NCI-H345 treated with DMSO at 0.1 percent for 48 hours (cell line): ENCODE data around the gene PIH1D1.
"Not testable (repeated sequence)": the region's sequence is repeated elsewhere in the genome, so short reads cannot be mapped to it uniquely, and the experiment has no call there.

Source experiments
- DNase-seq: peaks from one replicate; lab custom pipeline; 2025; ENCODE audit not compliant: unreplicated experiment; lab: John Stamatoyannopoulos, UW

Gene PIH1D1

GRCh38 chr19:49456326-49456725, 4.7 kb upstream of the PIH1D1 start:
- DNase-seq: no peak

DNA sequence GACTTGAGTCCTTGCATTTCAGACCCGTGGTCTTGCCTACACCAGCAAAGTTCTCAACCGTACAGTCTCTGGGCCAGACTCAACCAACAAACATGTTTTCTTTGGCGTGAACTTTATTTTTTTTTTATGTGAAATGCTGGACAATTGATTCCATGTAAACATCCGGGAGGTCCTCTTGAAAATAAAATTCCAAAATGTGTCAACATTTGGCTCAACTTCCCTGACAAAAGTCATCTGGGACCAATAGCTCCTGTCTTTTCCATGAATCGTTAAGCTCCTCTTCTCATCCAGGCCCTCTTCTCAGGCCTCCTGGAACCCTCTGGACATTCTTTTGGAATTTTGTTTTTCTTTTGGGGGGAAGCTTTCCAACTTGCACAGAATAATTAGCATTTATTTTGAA, 4.2 kb upstream of the PIH1D1 start:
- no peak for DNase-seq

GRCh38 chr19:49453757-49454240, 2.2 kb upstream of the PIH1D1 start:
- DNase-seq: no peak

- DNase-seq: peak; percentile 84
Measured at GRCh38 chr19:49453013-49453756, 1.6 kb upstream of the PIH1D1 start, which contains the start of gene ALDH16A1. Gene ALDH16A1, plus strand, starts transcription at chr19:49453225. Its CDS starts 107 bp downstream, at chr19:49453332.

DNA sequence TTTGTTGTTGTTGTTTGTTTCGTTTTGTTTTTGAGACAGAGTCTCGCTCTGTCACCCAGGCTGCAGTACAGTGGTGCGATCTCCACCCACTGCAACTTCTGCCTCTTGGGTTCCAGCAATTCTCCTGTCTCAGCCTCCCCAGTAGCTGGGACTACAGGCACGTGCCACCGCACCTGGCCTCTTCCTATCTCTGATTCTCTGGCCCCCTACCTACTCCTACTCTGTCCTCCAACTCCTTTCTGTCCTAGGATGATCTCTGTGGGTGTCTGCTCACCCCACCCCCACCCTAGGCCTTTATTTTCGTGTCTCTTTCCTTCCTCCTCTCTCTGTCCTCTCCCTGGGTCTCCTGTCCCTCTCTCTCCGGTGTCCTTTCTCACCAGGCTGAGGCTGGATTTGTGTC, 1.2 kb downstream of the PIH1D1 start:
- DNase-seq: no peak

- DNase-seq: no peak
Measured at GRCh38 chr19:49448432-49448786, 3.2 kb downstream of the PIH1D1 start.

- DNase-seq: no peak
Measured at GRCh38 chr19:49447485-49448431, 3.9 kb downstream of the PIH1D1 start.

- DNase-seq: no peak
Measured at GRCh38 chr19:49445997-49446396, 5.6 kb downstream of the PIH1D1 start.

DNA sequence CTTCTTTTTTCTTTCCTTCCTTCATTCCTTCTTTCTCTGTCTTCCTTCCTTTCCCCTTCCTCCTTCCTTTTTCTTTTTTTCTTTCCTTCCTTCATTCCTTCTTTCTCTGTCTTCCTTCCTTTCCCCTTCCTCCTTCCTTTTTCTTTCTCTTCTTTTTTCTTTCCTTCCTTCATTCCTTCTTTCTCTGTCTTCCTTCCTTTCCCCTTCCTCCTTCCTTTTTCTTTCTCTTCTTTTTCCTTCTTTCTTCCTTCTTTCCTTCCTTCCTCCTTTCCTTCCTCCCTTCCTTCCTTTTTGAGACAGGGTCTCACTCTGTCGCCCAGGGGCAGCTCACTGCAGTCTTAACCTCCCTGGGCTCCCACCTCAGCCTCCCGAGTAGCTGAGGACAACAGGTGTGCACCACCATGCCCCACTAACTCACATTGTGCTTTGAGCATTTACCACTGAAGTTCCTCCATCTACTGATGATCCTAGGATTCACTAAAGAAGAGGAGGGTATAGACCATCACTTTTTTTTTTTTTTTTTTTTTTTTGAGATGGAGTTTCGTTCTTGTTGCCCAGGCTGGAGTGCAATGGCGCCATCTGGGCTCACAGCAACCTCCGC, 7.4 kb downstream of the PIH1D1 start:
- not testable (repeated sequence) for DNase-seq

GRCh38 chr19:49443366-49444099, 8.1 kb downstream of the PIH1D1 start:
- DNase-seq: peak; percentile 81

- DNase-seq: peak; percentile 73
Measured at GRCh38 chr19:49442771-49443365, 8.7 kb downstream of the PIH1D1 start.

DNA sequence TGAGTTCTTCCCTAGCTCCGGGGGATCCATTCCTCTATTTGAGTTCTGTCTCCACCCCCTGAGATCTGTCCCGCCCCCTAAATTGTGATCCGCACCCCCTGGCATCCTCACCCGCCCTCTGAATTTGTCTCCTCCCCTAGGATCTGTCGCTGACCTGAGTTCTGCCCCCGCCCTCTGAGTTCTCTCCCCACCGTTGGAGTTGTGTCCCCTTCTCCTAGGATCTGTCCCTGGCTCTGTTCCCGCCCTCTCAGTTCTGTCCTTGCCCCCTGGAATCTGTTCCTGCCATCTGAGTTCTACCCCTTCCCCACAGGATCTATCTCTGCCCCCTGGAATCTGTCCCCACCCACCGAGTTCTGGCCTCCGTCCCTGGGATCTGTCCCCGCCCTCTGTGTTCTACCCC, 9.3 kb downstream of the PIH1D1 start:
- DNase-seq: peak; percentile 45

- DNase-seq: no peak
Measured at GRCh38 chr19:49441960-49442350, 9.7 kb downstream of the PIH1D1 start.

- peak; percentile 35 for DNase-seq
Measured at GRCh38 chr19:49441210-49441959, 10.2 kb downstream of the PIH1D1 start, which contains the start of gene SLC17A7. Gene SLC17A7, minus strand, starts transcription at chr19:49441527. Its CDS starts 148 bp downstream, at chr19:49441379.

GRCh38 chr19:49440439-49441209, 11.0 kb downstream of the PIH1D1 start:
- DNase-seq: no peak

GRCh38 chr19:49439836-49440235, 11.8 kb downstream of the PIH1D1 start:
- DNase-seq: no peak

DNA sequence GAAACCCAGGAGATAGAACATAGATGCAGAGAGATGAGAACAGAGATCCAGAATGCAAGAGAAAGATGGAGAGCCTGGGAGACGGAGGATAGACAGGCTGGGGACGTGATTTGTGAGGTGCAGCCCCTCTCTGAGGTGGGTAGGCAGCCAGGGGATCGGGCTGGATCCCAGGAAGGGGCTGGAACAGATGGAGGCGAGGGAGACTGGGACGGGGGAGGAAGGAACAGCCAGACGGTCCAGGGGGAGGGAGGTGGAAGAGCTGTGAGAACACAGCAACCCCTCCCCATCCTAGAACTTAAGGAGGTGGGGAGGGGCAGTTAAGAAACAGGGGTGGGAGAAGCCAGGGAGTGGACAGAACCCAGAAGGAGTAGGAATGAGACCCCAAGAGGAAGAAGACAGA, 13.4 kb downstream of the PIH1D1 start:
- DNase-seq: no peak

- DNase-seq: no peak
Measured at GRCh38 chr19:49437231-49437630, 14.4 kb downstream of the PIH1D1 start.
